NK-92 treated with Interleukin-12 subunit alpha and Interleukin-12 subunit beta, amount 100 ng/mL, for 24 hours (cell line): Measurements from ENCODE around the gene GRID1.

ENCODE experiments used
- DNase-seq: peaks from one replicate; lab custom pipeline; 2025; lab: John Stamatoyannopoulos, UW

Gene GRID1

DNA sequence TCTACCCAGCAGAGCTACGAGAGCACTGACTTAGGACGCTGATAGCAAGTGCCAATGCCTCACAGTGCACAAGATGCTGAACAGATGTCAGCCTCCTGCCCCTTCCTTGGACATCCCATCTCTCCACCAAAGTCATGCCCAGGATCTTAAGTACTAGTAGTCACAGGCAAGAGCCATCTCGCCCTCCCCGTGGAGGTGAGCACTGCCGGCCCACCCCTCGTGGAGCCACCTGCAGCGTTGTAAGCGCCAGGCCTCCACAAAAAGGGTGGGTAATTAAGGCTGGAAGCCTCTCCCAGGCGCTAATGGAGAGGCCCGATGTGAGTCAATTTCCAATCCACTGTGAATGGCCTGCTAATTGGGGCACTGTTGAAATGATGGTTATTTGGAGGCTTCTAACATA, 156.2 kb downstream of the GRID1 start:
- DNase-seq: no peak

DNA sequence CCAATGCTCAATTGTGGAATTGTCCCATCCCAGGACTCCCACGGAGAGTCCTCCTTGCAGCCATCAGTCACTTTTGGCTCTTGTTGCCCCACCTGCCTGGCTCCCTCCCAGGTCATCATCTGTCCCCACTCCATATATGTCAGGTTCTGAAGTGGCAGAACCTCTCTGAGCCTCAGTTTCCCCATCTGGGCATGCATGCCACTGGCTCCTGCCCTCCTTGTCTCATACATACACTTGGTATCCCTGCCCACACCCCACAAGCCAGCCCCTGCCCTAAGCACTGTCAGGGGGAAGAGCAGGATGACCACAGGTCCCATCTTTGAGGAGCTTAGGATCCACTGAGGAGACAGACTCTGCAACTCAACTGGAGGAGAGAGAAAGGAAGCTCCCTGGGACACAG, 156.9 kb downstream of the GRID1 start:
- DNase-seq: no peak

DNA sequence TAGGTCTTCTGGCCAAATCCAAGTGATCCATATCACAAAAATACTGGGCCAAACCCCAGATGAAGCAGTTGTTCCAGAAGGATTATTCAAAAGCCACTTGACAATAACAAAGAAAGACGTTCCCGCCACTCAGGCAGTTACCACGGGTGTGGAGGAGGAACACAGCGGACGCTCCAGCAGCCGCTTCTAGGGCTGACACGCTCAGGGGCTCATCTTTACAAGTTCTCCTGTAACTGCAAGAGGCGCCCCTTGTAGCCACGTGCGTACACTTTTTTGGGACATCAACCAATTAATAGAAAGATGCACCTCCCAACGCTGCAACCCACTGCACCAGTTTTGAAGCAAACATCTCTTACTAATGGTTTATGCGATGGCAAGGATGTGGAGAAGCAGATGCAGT, 159.4 kb downstream of the GRID1 start:
- no peak for DNase-seq

DNA sequence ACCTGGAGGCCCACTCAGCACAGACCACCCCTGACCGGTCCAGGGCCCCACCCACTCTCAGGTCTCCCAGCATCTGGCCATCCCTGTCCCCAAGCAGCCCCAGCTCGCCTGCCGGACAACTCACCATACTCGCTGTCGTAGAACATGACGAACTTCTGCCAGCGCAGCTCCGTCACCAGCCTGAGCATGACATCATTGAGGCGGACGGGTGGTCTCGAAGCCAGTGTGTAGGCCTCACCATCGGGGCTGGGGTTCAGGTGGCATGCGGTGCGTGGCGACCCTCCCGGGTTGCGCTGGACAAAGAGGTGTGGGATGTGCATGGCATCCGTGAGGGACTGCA, 160.4 kb downstream of the GRID1 start:
- DNase-seq: no peak

DNA sequence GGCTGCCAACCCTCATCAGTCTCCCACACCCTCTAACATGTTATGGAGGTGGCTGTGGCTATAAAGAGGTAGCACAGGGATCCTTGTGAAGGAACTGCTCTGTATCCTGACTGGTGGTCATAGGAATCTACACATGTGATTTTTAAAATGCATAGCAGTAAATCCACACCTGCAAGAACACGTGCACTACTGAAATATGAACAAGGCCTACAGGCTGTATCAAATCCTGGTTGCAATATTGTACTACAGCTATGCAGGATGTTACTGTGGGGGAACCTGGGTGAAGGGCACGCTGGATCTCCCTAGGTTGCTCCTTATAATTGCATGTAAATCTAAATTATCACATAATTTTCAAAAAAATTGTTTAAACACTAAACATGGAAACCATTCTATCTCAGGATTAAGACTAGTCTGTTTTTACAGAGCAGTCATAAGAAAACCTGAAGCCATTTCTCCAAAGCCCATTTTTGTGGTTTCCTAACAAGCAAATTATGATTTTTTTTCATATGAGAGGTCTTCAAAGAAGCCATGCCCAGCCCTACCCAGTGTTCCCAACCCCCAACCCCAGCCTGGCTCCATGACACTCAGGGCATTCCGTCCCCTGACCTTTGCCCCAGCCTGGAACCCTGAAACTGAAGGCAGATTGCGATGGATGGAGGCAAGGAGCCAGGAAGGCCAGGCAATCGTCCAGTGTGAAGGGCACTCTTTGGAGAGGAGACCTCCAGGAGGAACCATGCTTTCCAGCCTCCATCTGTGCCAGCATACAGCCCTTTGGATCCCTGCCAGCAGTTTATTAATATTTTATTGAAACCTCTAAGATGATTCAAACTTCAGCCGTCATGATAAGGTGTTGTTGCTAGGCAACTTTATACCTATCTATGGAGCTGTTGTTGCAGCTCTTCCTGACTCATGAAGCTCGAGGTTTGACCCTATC, 161.0 kb downstream of the GRID1 start:
- DNase-seq: no peak

DNA sequence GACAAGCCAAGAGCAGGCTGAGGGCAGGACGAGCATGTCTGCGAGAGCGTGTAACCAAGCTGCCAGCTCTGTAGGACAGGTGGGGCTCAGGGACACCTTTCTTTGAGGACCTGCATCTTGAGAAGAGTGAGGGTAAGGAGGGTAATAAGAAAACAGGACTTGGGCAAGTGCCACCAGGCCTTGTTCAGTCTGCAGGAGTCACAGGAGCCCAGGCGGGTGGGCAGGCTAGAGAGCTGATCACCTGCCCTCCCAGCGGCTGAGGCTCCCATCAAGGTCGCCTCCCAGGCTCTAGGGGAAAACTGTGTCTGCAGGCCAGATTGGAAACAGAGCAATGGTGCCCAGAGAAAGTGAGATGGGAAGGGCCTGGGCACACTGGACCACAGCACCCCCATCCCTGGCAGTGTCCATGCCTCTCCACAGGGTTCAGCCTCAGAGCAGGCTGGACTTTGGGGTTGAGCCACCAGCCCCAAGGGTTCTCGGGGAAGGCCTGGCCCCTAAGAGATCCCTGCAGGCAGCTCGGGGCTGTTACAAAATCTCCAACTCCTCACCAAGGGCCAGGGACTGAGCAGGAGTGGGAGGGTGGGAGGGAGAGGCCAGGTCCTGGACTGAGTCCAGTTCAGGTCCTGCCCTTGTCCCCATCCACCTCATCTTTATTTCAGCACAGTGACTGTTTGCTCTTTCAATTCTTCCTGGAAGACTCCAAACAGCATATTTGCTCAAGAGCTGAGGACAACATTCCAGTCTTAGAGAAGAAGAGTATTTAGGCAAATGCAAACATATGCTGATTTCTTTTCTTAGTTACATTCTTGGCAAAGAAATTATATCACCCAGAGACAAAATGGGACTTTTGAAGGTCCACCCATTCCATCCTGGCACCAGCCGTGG, 161.9 kb downstream of the GRID1 start:
- no peak for DNase-seq

DNA sequence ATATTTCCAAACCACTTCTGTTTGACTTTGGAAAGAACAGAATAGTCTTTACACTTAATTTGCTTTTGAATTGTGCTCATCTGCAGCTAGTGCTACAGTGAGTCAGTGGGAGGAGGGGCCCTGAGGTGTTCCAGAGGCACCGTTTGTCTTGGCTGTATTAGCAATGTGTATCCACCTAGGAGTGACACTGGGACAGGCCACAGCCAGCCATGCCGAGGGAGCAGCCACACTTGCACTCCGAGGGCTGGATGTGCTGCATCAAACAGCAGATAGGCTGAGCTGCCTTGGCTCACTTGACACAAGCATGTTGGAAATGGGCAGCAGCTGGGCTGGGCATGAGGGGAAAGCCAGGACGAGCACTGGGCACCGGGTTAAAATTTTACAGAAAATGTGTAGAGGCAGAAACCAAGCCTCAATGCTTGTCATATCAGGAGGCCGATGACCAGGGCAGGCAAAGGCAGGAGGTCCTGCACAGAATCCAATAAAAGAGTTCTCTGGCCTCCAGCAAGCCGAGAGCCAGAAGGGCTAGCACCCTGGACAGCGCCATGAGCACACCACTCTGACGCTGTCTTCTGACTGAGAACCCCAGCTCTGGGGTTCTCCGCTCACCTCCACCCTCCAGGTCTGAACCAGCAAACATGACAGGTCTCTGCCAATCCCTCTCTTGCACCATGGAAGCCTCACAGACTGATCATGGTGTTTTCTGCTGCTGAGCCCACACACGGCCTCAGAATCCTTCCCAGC, 163.3 kb downstream of the GRID1 start:
- no peak for DNase-seq

DNA sequence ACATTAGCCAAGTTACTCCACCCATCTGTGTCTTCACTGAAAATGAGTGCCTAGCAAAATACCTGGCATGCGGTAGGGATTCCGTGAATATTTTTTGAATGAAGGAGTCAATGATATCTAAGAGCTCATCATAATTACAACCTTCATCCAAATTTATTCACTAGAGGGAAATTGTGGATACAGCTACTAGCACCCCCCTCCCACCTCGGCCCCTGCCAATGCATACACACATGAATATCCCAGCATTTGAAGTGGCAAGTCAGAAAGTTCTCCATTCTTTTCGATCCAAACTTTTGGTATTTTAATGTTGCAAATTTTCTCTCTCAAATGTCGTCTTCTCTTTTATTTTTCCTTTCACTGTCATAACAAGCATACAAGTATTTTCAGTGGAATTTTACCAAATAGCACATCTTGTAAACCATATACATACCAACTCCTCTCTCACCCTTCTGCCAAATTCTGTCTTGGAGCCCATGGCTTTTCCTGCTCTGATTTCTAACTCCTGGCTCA, 164.3 kb downstream of the GRID1 start:
- no peak for DNase-seq

DNA sequence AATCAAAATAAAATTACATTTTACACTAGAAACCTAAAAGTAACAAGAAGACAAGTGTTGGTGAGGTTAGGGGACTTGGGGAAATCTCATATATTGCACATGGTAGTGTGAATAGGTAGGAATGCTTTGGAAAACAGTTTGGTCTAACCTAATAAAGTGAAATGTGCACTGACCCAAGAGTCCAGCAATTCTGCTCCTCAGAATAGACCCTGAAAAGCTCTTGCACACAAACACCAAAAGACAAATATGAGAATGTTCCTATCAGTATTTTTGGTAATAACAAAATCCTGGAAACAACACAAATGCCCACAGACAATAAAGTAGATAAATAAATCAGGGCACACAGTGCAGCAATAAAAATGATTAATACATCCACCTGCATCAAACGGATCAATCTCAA, 165.7 kb downstream of the GRID1 start:
- DNase-seq: no peak

DNA sequence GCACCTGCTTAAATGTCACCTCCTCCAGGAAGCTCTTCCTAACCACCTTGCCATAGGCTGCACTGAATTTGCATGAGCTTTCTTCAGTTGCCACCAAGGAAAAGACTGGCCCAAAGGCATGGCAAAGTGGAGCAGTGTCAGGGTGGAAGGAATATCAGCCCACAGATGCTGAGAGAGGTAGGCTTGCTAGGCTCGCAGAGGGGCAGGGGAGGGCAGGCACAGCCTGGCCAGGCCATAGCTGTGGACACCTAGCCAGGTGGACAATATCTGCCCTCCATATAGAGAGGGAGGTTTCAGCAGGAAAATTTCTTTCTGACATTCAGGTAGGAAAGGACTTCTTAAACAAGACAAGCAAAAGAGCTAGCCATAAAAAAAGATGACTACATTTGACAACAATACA, 166.3 kb downstream of the GRID1 start:
- no peak for DNase-seq

DNA sequence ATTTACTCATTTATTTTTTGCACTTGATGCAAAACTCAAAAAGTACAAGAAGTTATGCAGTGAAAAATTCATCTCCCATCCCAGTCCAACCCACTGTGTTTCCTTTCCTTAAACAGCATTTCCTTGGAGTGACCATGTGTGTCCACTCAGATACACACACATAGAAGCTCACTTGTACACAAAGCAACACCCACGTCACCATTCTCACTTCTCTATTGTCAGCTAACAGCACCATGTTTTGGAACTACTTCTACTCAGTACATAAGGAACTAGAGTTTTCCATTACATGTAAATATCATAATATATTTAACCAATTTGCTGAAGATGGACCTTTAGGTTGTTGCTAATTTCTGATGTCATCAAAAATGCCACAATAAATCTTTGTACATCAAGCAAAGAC, 167.6 kb downstream of the GRID1 start:
- DNase-seq: no peak

DNA sequence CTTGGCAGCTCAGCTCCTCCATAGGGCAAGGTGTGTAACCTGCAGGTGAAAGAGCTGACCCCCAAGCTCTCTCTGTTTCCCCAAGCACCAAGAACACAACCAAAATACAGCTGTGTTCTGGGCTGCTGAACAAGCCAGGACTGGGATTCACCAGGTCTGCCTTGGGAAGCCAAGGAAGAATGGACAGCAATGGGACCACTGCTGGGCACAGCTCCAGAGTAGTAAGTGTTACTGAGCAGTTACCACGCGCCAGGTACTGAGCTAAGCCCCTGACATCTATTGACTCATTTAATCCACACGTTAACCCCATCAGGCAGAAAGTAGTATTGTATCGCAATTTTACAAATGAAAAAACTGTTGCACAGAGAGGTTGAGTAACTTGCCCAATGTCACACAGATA, 168.3 kb downstream of the GRID1 start:
- no peak for DNase-seq

DNA sequence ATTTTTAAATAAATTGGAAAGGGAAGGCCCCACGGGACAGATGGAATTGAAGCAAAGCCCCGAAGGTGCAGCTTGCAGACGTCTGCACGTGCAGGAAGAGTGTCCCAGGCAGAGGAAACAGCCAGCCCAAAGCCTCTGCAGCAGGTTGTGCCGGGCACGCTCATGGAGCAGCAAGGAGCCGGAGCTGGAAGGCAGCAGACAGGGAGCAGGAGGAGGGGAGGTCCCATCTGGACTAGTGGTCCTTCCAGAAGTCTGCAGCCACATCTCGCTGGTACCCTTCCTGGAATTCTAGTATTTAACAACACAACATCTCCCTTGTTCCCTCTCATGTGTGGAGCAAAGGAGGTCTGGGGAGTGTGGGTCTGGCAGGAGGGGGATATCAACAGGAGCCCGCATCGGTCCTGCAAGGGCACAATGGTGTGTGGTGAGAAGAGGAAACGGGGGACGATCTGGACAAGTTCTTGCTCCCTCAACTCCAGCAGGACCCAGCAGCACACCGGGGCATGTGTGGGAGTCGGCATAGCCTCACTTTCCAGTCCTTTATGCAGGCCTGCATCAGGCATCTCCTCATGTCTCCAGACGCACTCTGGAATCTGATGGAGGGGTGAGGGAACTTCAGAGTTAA, 169.3 kb downstream of the GRID1 start:
- no peak for DNase-seq

DNA sequence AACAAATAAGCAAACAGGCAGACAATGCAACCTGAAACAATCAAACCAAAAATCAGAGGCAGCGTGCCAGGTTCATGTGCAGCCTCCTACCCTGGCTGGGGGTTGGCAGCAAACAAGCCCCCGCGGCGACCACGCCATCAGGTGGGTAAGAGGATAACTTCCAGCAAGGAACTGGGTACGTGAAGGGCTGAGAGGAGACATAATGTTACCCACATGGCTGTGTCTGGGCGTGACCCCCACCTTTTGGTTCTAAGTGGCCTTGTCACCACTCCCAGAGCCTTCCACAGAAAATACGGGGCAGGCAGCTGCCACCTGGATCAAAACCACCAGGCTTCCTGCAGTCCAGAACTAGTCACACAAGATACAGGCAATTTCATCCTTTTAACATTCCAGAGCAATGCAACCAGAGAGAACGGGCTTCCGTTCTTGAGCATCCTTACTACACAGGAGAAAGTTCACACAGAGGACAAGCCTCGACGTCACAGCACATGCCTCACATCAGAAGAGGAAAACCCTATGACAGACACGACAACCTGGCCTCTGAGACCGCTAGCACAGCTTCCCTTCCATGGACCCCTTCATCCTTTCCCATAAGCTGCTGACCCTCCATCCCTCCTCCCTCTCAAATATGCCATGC, 171.0 kb downstream of the GRID1 start:
- DNase-seq: no peak

DNA sequence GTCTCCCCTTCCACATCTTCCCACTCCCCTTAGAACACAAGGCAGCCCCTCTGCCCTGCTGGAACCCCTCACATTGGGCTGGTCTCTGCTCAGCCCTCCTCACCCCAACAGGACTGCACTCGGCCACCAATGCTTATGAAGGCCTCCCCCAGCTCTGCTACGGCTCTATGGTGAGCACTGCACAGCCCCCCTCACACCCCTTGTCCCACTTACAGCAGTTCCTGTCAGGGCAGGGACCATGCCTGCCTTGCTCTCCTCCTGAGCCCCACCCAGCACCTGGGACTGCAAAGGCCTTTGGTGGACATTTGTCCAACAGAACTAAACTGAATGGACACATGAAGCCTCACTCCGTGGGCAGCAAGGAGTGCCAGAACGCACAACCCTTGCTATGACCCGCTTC, 171.9 kb downstream of the GRID1 start:
- DNase-seq: no peak

DNA sequence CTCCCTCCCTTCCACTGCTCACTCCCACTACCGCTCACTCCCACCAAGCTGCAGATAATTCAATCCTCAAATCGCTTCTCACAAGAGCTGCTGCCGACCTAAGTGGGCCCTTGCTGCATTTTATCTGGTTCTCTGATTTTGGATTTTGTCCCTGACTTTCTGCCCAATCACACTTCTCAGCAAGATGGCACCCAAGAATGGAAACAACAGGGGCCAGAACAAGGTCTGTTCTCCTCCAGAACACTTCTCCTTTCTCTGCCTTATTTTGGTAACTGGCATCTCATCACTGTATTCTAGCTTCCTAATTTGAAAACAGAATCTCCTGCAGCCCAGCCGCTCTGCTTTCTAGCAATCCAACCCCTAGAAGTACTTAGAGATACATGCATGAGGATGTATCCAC, 172.8 kb downstream of the GRID1 start:
- DNase-seq: no peak

DNA sequence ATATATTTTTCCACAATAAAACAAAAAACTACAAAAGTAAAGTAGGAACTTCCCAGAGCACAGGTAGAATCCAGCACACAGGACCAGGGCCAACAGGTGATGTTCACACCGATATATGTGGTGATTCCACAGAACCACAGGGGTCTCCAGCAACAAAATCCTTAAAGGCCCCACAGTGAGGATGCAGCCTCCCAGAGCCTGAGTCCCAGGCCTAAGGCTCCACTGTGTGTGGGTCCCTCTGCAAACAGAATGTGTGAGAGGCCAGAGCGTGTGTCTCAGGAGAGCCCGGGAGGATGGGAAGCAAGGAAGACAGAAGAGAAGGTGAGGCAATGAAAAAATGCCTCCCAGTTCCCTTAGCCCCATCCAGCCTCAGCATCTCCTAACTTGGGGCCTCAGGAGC, 173.9 kb downstream of the GRID1 start:
- DNase-seq: no peak

DNA sequence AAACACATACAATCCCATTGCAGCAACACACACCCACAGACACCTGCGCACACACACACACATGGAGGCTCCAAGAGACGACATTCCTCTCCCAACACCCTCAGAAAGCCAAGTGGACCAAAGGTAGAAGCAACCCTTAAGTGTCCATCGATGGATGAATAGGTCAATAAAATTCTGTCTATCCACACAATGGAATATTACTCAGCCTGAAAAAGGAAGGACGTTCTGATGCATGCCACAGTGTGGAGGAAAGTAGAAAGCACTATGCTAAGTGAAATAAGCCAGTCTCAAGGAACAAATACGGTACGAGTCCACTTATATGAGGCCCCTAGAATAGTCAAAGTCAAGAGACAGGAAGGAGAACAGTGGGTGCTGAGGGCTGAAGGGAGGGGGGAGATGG, 174.4 kb downstream of the GRID1 start:
- DNase-seq: no peak

DNA sequence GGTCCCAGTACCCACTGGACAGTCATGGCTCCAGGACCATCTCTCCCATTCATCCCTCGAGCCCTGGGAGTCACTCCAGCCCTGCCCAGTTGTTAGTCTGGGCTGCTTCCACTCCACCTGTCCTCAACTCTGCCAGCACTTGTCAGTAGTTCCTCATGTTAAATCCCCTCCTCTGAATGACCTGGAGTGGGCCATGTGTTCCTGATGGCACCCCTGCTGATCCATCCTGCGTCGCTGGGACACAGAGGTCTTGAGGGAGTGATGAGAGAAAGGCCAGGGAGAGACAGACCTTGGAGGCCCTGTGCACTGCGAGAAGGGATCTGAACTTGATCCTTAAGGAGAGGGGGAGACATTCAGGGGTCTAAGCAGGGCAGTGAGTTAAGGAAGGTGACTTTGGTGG, 174.9 kb downstream of the GRID1 start:
- DNase-seq: no peak

DNA sequence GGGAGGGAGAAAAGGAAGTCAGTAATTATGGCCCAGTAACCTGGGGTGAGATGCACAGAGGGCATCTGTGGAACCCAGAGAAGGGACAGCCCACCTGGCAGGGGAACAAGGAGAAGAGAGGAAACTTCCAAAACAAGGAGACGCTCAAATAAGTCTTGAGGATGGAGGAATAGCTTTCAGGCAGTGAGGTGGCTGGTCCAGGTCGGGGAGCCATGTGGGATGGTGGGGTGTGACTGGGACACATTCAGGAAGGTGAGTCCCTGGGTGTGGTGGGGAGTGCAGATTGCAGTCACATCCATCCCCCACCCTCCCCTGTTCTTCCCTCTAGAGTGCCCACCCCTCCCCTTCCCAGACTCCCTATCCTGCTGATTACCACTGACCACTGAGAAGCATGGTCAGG, 175.4 kb downstream of the GRID1 start:
- no peak for DNase-seq

DNA sequence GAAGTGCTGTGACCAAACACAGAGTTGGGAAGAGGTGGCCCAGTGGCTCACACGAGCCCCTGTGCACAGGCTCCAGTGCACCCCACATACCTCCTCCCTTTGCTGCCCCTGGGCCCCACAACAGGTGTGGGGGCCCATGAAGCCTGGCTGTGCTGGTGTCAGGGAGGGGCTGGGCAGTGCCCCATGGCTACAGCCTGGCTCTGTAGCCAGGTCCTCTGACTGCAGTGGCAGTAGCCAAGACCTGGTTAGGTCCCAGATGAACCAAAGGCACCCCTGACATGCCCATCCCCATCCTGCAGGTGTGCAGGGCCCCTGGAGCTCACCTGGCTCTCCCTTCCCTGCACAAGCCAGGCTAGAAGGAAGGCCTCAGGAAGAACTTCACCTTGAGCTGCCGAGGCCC, 176.3 kb downstream of the GRID1 start:
- DNase-seq: no peak
